Caco-2 (cell line): ENCODE results near the gene NGF. TPM values are rescaled to one million over a fixed set of nuclear protein-coding genes. Genes with fewer than 3 reads are reported as not detected.

Experiments used
- BruUV-seq: library from RNA; stranded (reverse); fragments of 400-500 nt; replicated peaks from 2 replicates; lab custom pipeline; 2021; lab: Mats Ljungman, UMichigan
- CTCF ChIA-PET: fragments of 300-600 bp; sonication (Branson Sonifier 250); formaldehyde crosslinking; loops from one replicate; lab custom pipeline; 2022; ENCODE audit warnings: antibody characterized with exemption; lab: Charles Lee
- POLR2A ChIA-PET: fragments of 300-600 bp; sonication (Branson Sonifier 250); formaldehyde crosslinking; loops from one replicate; lab custom pipeline; 2022; ENCODE audit warnings: antibody characterized with exemption; lab: Charles Lee
- DNase-seq, 2 experiments: peaks; one replicate each; pipeline versions ENCODE4 v3.0.0 to v3.0.0-alpha.2; 2020 to 2022
- H3K27me3 ChIP-seq: replicated peaks from 2 replicates; pipeline ENCODE4 v1.6.0; 2011; ENCODE audit warnings: low read length; ENCODE audit not compliant: control insufficient read depth, insufficient read depth
- H3K36me3 ChIP-seq: 2 replicates; pipeline ENCODE4 v1.5.1; 2011; ENCODE audit warnings: low read length; ENCODE audit not compliant: control insufficient read depth, insufficient read depth
- H3K4me1 ChIP-seq: fragments of 250-450 bp; sonication (Bioruptor Pico); 2 replicates; pipeline ENCODE4 v1.5.1; 2020; ENCODE audit warnings: mild to moderate bottlenecking
- H3K4me3 ChIP-seq: 2 replicates; pipeline ENCODE4 v1.5.1; 2011; ENCODE audit warnings: low read depth, mild to moderate bottlenecking, control low read depth, low read length
- H3K9me3 ChIP-seq: fragments of 250-450 bp; sonication (Bioruptor Pico); 2 replicates; pipeline ENCODE4 v1.5.1; 2020; ENCODE audit warnings: mild to moderate bottlenecking, moderate library complexity
- H3K27ac Mint-ChIP-seq: one replicate; pipeline ENCODE4 v1.8.0; 2022; ENCODE audit warnings: mixed read lengths; ENCODE audit not compliant: unreplicated experiment
- H3K27me3 Mint-ChIP-seq: one replicate; pipeline ENCODE4 v1.8.0; 2022; ENCODE audit warnings: mixed read lengths; ENCODE audit not compliant: insufficient read depth, unreplicated experiment
- H3K36me3 Mint-ChIP-seq: one replicate; pipeline ENCODE4 v1.8.0; 2022; ENCODE audit warnings: mild to moderate bottlenecking, mixed read lengths; ENCODE audit not compliant: insufficient read depth, unreplicated experiment
- H3K4me1 Mint-ChIP-seq: one replicate; pipeline ENCODE4 v1.8.0; 2022; ENCODE audit warnings: low read depth, mixed read lengths; ENCODE audit not compliant: unreplicated experiment
- H3K4me3 Mint-ChIP-seq: one replicate; pipeline ENCODE4 v1.8.0; 2022; ENCODE audit warnings: mild to moderate bottlenecking, moderate library complexity, mixed read lengths; ENCODE audit not compliant: unreplicated experiment
- H3K9me3 Mint-ChIP-seq: one replicate; pipeline ENCODE4 v1.8.0; 2022; ENCODE audit warnings: mixed read lengths; ENCODE audit not compliant: unreplicated experiment
- CTCF ChIP-seq, 2 experiments: fragments of 200-600 bp in 1 of 2; IDR thresholded peaks; 1 replicate in 1 of 2; 2 replicates in 1 of 2; pipeline versions ENCODE4 v1.5.1 to v1.8.0; 2011 to 2022; ENCODE audit warnings: antibody characterized with exemption in 1 of 2, control low read depth in 1 of 2, inconsistent platforms in 1 of 2, low read depth in 1 of 2, low read length in 1 of 2, mild to moderate bottlenecking in 1 of 2, moderate library complexity in 1 of 2; ENCODE audit not compliant: insufficient read depth in 1 of 2, severe bottlenecking in 1 of 2, unreplicated experiment in 1 of 2
- intact Hi-C: fragments of 100-400 bp; cut with micrococcal nuclease; formaldehyde crosslinking; loops from one replicate; pipeline ENCODE4 v1.10.0; 2022; ENCODE audit not compliant: unreplicated experiment
- total RNA-seq: library from RNA; stranded (reverse); gene quantifications from 2 replicates; pipeline ENCODE4 v1.2.3, GENCODE V29; 2022

The NGF gene
- total RNA-seq, 1 experiment from 2014 or later = not detected

- POLR2A ChIA-PET = no interaction called here
These were observed 2.8 kb upstream of the NGF start for GRCh38 chr1:115340879-115341278.

GRCh38 chr1:115338457-115338820 is 390 bp upstream of the NGF start:
- Mint-ChIP-seq H3K27ac (no peak overlapping the region), H3K36me3 (no peaks in the 10 kb centered on the region), H3K27me3 (no peaks in the 10 kb centered on the region), H3K9me3 (no peaks in the 10 kb centered on the region), H3K4me1 (peaks cover 6% of the 10 kb centered on the region), H3K4me3 (no peak overlapping the region)
- H3K27me3 ChIP-seq = no peaks in the 10 kb centered on the region
- no peak for DNase-seq
- H3K9me3 ChIP-seq = no peaks in the 10 kb centered on the region
- BruUV-seq = no TSS peak
- TF ChIP-seq CTCF (IDR thresholded peaks at IDR 0.05; ENCODE audit: insufficient read depth in 1 of 2, low read depth in 1 of 2, low read length in 1 of 2, severe bottlenecking in 1 of 2, unreplicated experiment in 1 of 2) = no peak
- ChIA-PET POLR2A (no interaction called here), CTCF (no interaction called here)
- no peaks in the 10 kb centered on the region for H3K4me1 ChIP-seq
- intact Hi-C loops = no loop called here
- H3K36me3 ChIP-seq = no peaks in the 10 kb centered on the region
- H3K4me3 ChIP-seq = no peak overlapping the region

More at GRCh38 chr1:115340879-115341278, 2.8 kb upstream of the NGF start:
- CTCF ChIA-PET = no interaction called here
- no peak overlapping the region for H3K27ac Mint-ChIP-seq
- H3K4me1 Mint-ChIP-seq = no peaks in the 10 kb centered on the region
- TF ChIP-seq CTCF (IDR thresholded peaks at IDR 0.05; ENCODE audit: insufficient read depth in 1 of 2, low read depth in 1 of 2, low read length in 1 of 2, severe bottlenecking in 1 of 2, unreplicated experiment in 1 of 2) = no peak
- no peaks in the 10 kb centered on the region for H3K27me3 Mint-ChIP-seq
- H3K36me3 Mint-ChIP-seq = no peaks in the 10 kb centered on the region
- H3K9me3 ChIP-seq = no peaks in the 10 kb centered on the region
- DNase-seq = no peak
- H3K9me3 Mint-ChIP-seq = no peaks in the 10 kb centered on the region
- no peaks in the 10 kb centered on the region for H3K36me3 ChIP-seq
- no peaks in the 10 kb centered on the region for H3K4me1 ChIP-seq
- intact Hi-C loops = no loop called here
- no peak overlapping the region for H3K4me3 Mint-ChIP-seq
- no TSS peak for BruUV-seq
- H3K4me3 ChIP-seq = no peak overlapping the region
- no peaks in the 10 kb centered on the region for H3K27me3 ChIP-seq

- no peaks in the 10 kb centered on the region for H3K27me3 Mint-ChIP-seq
These were observed 795 bp downstream of the NGF start for GRCh38 chr1:115337276-115337632.

More at GRCh38 chr1:115337276-115337632, 795 bp downstream of the NGF start:
- ChIA-PET POLR2A (no interaction called here), CTCF (no interaction called here)
- no peaks in the 10 kb centered on the region for H3K36me3 ChIP-seq
- Mint-ChIP-seq H3K4me3 (no peak overlapping the region), H3K9me3 (no peaks in the 10 kb centered on the region), H3K27ac (no peak overlapping the region), H3K36me3 (no peaks in the 10 kb centered on the region), H3K4me1 (peaks cover 7% of the 10 kb centered on the region)
- DNase-seq = no peak
- no peaks in the 10 kb centered on the region for H3K4me1 ChIP-seq
- no peak overlapping the region for H3K4me3 ChIP-seq
- H3K9me3 ChIP-seq = no peaks in the 10 kb centered on the region
- intact Hi-C loops = no loop called here
- no peak for TF ChIP-seq CTCF (IDR thresholded peaks at IDR 0.05; ENCODE audit: insufficient read depth in 1 of 2, low read depth in 1 of 2, low read length in 1 of 2, severe bottlenecking in 1 of 2, unreplicated experiment in 1 of 2)
- BruUV-seq = no TSS peak
- no peaks in the 10 kb centered on the region for H3K27me3 ChIP-seq
